GM18951 (cell line): Measurements from ENCODE around the gene SP140L.
A peak's percentile ranks its signal among the peaks of the same experiment; 100 is the strongest.

Source experiments
- POLR2A ChIP-seq: IDR thresholded peaks from 4 replicates; pipeline ENCODE4 v1.6.1; 2011; ENCODE audit warnings: mild to moderate bottlenecking; ENCODE audit not compliant: insufficient read length, insufficient read depth; ENCODE audit errors: extremely low read depth
- in situ Hi-C: fragments of 300-500 bp; cut with MboI; formaldehyde crosslinking; loops from one replicate; pipeline ENCODE4 v1.12.0; 2022; ENCODE audit warnings: low sequenced_read_pairs, mixed read lengths, inconsistent platforms; ENCODE audit not compliant: unreplicated experiment

Gene SP140L

GRCh38 chr2:230410861-230411569 is 84.0 kb downstream of the SP140L start:
- TF ChIP-seq POLR2A: no peak
- in situ Hi-C loops: no loop called here

DNA sequence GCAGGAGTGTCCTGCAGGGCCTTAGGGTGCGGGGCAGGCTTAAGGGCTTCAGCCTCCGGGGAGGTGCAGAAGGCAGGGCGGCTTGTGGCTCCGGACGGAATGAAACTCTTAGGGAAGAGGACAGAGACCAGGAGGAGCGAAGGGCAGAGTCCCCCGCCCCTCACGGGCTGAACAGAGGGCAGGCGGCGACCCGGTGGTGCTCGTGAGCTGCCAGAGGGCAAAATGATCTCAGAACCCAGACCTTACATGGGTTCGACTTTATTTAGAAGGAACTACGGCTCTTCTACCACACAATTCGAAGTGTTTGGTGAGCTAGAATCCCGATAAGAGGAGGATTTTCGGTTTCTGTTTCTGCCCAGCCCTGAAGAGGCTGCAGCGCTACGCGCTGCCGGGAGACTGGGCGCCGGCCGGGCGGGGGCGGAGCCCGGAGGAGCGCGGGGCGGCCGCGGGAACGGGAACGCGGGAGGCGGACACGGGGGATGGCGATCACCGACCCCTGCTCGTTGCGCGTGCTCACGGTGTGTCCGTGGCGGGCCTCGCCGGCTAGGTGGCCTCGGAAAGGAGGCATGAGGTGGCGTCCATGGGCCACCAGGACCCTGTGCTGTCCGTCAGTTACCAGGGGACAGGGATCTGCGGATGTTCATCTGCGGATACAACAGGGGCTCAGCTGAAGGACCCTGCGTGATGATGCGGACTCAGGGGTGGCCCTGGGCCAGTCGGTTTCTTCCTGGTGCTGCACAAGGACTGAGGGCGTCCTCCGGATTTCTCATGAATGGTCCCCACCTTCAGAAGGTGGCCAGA is 84.8 kb downstream of the SP140L start:
- peak; percentile 60 for TF ChIP-seq POLR2A
- in situ Hi-C loops: no loop called here

GRCh38 chr2:230412371-230412711 is 85.3 kb downstream of the SP140L start:
- in situ Hi-C loops: no loop called here
- TF ChIP-seq POLR2A: no peak

DNA sequence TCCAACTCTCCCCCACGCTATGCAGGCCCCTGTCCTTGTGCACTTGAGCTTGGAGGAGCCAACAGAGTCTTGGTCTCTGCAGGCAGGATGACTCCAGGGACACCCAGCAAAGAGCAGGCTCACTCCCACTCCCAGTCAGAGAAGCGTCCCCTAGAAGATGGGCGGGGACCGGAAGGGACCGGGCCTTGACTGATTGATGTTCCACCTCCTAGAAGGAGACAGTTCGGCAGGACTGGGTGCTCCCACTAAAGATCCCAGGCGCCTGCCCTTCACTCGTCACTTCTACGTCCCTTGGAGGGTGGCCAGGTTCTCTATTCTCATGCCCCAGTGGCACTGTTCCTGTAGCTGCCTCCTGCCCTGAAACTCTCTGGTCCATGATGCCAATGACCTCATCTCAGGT is 85.9 kb downstream of the SP140L start:
- in situ Hi-C loops: no loop called here
- no peak for TF ChIP-seq POLR2A

- in situ Hi-C loops: no loop called here
These were observed 86.5 kb downstream of the SP140L start for GRCh38 chr2:230413479-230413878.

DNA sequence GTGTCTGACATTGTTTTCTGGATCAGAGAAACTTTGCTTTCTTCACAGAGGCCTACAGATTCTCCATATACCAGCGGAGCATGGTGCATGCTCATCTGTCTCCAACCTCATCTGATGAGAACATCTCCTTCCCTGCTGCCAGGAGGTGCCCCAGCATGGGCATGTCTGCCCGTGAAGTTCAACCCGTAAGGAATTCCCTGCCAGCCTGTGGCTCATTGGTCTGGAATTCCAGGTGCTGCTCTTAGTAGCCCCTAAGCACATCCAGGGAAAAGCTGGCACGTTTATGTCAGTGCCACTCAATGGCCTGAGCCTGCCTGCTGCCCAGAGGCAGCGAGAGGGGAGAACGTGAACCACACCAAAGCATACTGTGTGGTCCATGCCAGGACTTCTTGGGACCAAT is 87.3 kb downstream of the SP140L start:
- in situ Hi-C loops: no loop called here

More at GRCh38 chr2:230413479-230413878, 86.5 kb downstream of the SP140L start:
- no peak for TF ChIP-seq POLR2A

DNA sequence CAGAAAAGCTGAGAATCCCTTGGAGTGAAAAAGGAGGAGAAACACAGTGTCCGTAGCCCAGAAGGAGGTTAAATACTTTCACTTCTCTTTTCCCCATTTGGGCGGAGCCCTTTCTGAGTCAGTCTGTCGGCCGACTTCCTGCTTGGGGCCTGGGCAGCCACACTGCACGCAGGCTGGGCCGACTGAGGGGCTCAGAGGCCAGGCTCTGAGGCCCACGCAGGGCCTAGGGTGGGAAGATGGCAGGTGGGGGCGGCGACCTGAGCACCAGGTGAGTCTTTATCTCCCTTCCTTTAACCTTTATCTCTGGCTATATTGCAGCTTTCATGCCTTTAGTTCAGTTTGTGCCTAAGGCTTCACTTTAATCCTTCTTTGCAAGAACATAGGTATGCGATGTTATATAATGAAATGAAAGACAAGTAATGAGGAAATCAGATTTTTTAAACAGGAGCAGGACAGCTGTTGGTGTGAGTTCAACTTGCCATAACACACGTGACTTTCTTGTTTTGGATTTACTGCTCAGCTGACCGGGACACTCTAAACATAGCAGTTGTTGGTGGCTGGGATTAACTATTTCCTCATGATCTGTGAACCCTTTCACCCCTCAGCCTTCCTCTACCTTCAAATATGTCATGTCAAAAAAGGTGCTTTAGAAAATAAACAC is 89.2 kb downstream of the SP140L start, which contains the start of gene SP100:
Gene SP100 (plus strand): TSS at position 141 of the 661 bp plus-strand sequence. CDS start 96 bp downstream, at position 237.
- peak; percentile 93 for TF ChIP-seq POLR2A
- in situ Hi-C loops: no loop called here

More for the DNA sequence above, 87.3 kb downstream of the SP140L start:
- TF ChIP-seq POLR2A: no peak

GRCh38 chr2:230417436-230417835 is 90.4 kb downstream of the SP140L start:
- no peak for TF ChIP-seq POLR2A
- in situ Hi-C loops: no loop called here

DNA sequence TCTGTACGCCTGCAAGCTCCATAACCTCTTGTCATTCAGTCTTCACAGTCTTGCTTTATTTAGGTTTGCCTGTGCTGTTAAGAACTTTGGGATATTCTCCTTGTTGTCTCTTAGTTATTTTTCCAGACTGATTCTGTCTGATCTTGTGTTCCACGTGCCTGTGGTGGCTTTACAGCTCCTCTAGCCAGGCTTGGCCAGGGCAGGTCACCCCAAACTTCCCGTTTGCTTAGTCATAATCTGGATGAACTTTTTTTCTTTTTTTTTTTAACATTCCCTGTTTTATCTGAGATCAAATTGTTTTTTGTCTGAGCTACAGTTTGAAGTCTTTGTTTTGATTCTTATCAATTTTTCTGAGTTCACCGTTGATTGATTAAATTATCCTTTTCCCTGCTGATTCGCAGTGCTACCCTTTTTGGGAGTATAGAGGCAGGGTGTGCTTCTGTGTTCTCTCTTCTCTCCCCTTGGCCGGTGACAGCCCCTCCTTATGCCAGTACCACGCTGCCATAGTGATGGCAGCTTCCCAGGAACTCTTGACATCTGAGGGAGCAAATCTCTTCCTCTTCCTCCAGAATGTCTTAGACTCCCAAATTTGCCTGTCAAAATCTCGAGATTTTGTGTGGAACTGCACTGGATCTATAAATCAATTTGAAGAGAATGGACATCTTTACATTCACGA is 91.5 kb downstream of the SP140L start:
- TF ChIP-seq POLR2A: no peak
- in situ Hi-C loops: no loop called here

- in situ Hi-C loops: no loop called here
- TF ChIP-seq POLR2A: no peak
These were observed 92.2 kb downstream of the SP140L start for GRCh38 chr2:230419181-230419580.

GRCh38 chr2:230422149-230422548 is 95.2 kb downstream of the SP140L start:
- in situ Hi-C loops: no loop called here

GRCh38 chr2:230423851-230424458 is 97.0 kb downstream of the SP140L start:
- TF ChIP-seq POLR2A: no peak
- in situ Hi-C loops: no loop called here

More at GRCh38 chr2:230422149-230422548, 95.2 kb downstream of the SP140L start:
- no peak for TF ChIP-seq POLR2A
